ENCODE results near the gene FMNL3.
"Not testable (repeated sequence)": the region's sequence is repeated elsewhere in the genome, so short reads cannot be mapped to it uniquely, and the experiment has no call there.

Gene FMNL3

GRCh38 chr12:49716553-49716952 lies 9.3 kb upstream of the FMNL3 start:
- peaks cover 0 to 4% (median 0%) of the 10 kb centered on the region in 5 experiments for H3K27me3 ChIP-seq (replicated peaks in 2 of 5; ENCODE audit: control insufficient read depth in 4 of 5, insufficient read depth in 5 of 5, low read length in 4 of 5)

GRCh38 chr12:49713952-49714351 lies 6.7 kb upstream of the FMNL3 start:
- H3K4me3 ChIP-seq (ENCODE audit: control insufficient read depth in 1 of 7, extremely low read depth in 1 of 7, insufficient read depth in 4 of 7, low read depth in 2 of 7, low read length in 6 of 7); H3K27me3 ChIP-seq (replicated peaks in 2 of 5; ENCODE audit: control insufficient read depth in 4 of 5, insufficient read depth in 5 of 5, low read length in 4 of 5); DNase-seq; POLR2A ChIA-PET; H3K27ac ChIP-seq (ENCODE audit: insufficient read depth in 1 of 2, low read depth in 1 of 2, low read length in 2 of 2, poor library complexity in 1 of 2, severe bottlenecking in 2 of 2); H3K36me3 ChIP-seq (ENCODE audit: control insufficient read depth in 4 of 4, insufficient read depth in 4 of 4, low read length in 3 of 4); H3K9me3 ChIP-seq (ENCODE audit: control extremely low read depth in 1 of 5, control insufficient read depth in 4 of 5, insufficient read depth in 2 of 5, low read depth in 1 of 5, low read length in 4 of 5); H3K4me1 ChIP-seq (ENCODE audit: control extremely low read depth in 1 of 4, control insufficient read depth in 4 of 4, insufficient read depth in 4 of 4, low read length in 3 of 4): not testable (repeated sequence)
- no CpG with 5 or more reads among the region's 3 CpGs for WGBS (ENCODE audit: insufficient coverage)
- CTCF ChIA-PET: interaction anchor here (1.2 to 27.1 kb wide), 2 partner anchors 39 to 65 kb away, joined by 4 to 929 read pairs; no protein-coding TSS in a partner anchor

More at GRCh38 chr12:49716553-49716952, 9.3 kb upstream of the FMNL3 start:
- 100% methylated on average over 1 of the region's 2 CpGs for WGBS (ENCODE audit: insufficient coverage)
- Histone ChIP-seq H3K4me3 (ENCODE audit: control insufficient read depth in 1 of 7, extremely low read depth in 1 of 7, insufficient read depth in 4 of 7, low read depth in 2 of 7, low read length in 6 of 7) (no peak overlapping the region), H3K36me3 (ENCODE audit: control insufficient read depth in 4 of 4, insufficient read depth in 4 of 4, low read length in 3 of 4) (no peaks in the 10 kb centered on the region), H3K9me3 (ENCODE audit: control extremely low read depth in 1 of 5, control insufficient read depth in 4 of 5, insufficient read depth in 2 of 5, low read depth in 1 of 5, low read length in 4 of 5) (no peaks in the 10 kb centered on the region), H3K27ac (ENCODE audit: insufficient read depth in 1 of 2, low read depth in 1 of 2, low read length in 2 of 2, poor library complexity in 1 of 2, severe bottlenecking in 2 of 2) (no peak overlapping the region), H3K4me1 (ENCODE audit: control extremely low read depth in 1 of 4, control insufficient read depth in 4 of 4, insufficient read depth in 4 of 4, low read length in 3 of 4) (no peaks in the 10 kb centered on the region)
- POLR2A ChIA-PET: interaction anchor here (0.8 kb wide), 1 partner anchor 9 kb away, joined by 3 read pairs; the partner anchor contains the start of gene FMNL3
- CTCF ChIA-PET: interaction anchor here (0.6 to 27.1 kb wide), 8 partner anchors 9 to 352 kb away, joined by 3 to 929 read pairs (median 4); no protein-coding TSS in a partner anchor
- DNase-seq: no peak

- Histone ChIP-seq H3K4me1 (ENCODE audit: control extremely low read depth in 1 of 4, control insufficient read depth in 4 of 4, insufficient read depth in 4 of 4, low read length in 3 of 4) (peaks cover 2 to 32% (median 20%) of the 10 kb centered on the region in 4 experiments), H3K36me3 (ENCODE audit: control insufficient read depth in 4 of 4, insufficient read depth in 4 of 4, low read length in 3 of 4) (no peaks in the 10 kb centered on the region), H3K27me3 (replicated peaks in 2 of 5; ENCODE audit: control insufficient read depth in 4 of 5, insufficient read depth in 5 of 5, low read length in 4 of 5) (peaks cover 0 to 2% (median 0%) of the 10 kb centered on the region in 5 experiments), H3K4me3 (ENCODE audit: control insufficient read depth in 1 of 7, extremely low read depth in 1 of 7, insufficient read depth in 4 of 7, low read depth in 2 of 7, low read length in 6 of 7) (no peak overlapping the region), H3K9me3 (ENCODE audit: control extremely low read depth in 1 of 5, control insufficient read depth in 4 of 5, insufficient read depth in 2 of 5, low read depth in 1 of 5, low read length in 4 of 5) (no peaks in the 10 kb centered on the region), H3K27ac (ENCODE audit: insufficient read depth in 1 of 2, low read depth in 1 of 2, low read length in 2 of 2, poor library complexity in 1 of 2, severe bottlenecking in 2 of 2) (no peak overlapping the region)
- 100% methylated on average over 2 of the region's 3 CpGs for WGBS (ENCODE audit: insufficient coverage)
- POLR2A ChIA-PET: no interaction called here
- CTCF ChIA-PET: interaction anchor here (0.8 to 27.1 kb wide), 11 partner anchors 12 to 132 kb away, joined by 3 to 929 read pairs (median 4); partner anchors contain the start of gene TMBIM6
- no peak for DNase-seq
These were observed 1.6 kb upstream of the FMNL3 start for GRCh38 chr12:49708851-49709250.

GRCh38 chr12:49707812-49708147 lies 575 bp upstream of the FMNL3 start:
- peak overlapping the region in 3 of 7 experiments; percentile 67 to 83 (median 80) for H3K4me3 ChIP-seq (ENCODE audit: control insufficient read depth in 1 of 7, extremely low read depth in 1 of 7, insufficient read depth in 4 of 7, low read depth in 2 of 7, low read length in 6 of 7)
- POLR2A ChIA-PET: interaction anchor here (1.3 to 1.4 kb wide), 3 partner anchors 9 to 63 kb away, joined by 4 to 5 read pairs (median 4); no protein-coding TSS in a partner anchor
- WGBS (ENCODE audit: insufficient coverage): 37% methylated on average over 5 of the region's 11 CpGs

GRCh38 chr12:49706351-49707127 lies 666 bp downstream of the FMNL3 start:
- peak in 2 of 3 donors; percentile 32 to 35 for DNase-seq
- H3K4me3 ChIP-seq (ENCODE audit: control insufficient read depth in 1 of 7, extremely low read depth in 1 of 7, insufficient read depth in 4 of 7, low read depth in 2 of 7, low read length in 6 of 7): peak overlapping the region; percentile 60 to 86 (median 78)
- peak overlapping the region in 1 of 2 experiments; percentile 63 for H3K27ac ChIP-seq (ENCODE audit: insufficient read depth in 1 of 2, low read depth in 1 of 2, low read length in 2 of 2, poor library complexity in 1 of 2, severe bottlenecking in 2 of 2)
- peaks cover 9 to 44% (median 35%) of the 10 kb centered on the region in 4 experiments for H3K4me1 ChIP-seq (ENCODE audit: control extremely low read depth in 1 of 4, control insufficient read depth in 4 of 4, insufficient read depth in 4 of 4, low read length in 3 of 4)
- no peaks in the 10 kb centered on the region for H3K9me3 ChIP-seq (ENCODE audit: control extremely low read depth in 1 of 5, control insufficient read depth in 4 of 5, insufficient read depth in 2 of 5, low read depth in 1 of 5, low read length in 4 of 5)
- under 1% methylated on average over 31 of the region's 43 CpGs for WGBS (ENCODE audit: insufficient coverage)
- no peaks in the 10 kb centered on the region for H3K27me3 ChIP-seq (replicated peaks in 2 of 5; ENCODE audit: control insufficient read depth in 4 of 5, insufficient read depth in 5 of 5, low read length in 4 of 5)
- ChIA-PET CTCF (interaction anchor here (0.6 to 27.1 kb wide), 6 partner anchors 10 to 58 kb away, joined by 3 to 929 read pairs (median 42); no protein-coding TSS in a partner anchor), POLR2A (interaction anchor here (0.7 to 1.4 kb wide), 11 partner anchors 8 to 130 kb away, joined by 3 to 7 read pairs (median 4); partner anchors contain the start of gene TMBIM6)
- no peaks in the 10 kb centered on the region for H3K36me3 ChIP-seq (ENCODE audit: control insufficient read depth in 4 of 4, insufficient read depth in 4 of 4, low read length in 3 of 4)

More at GRCh38 chr12:49707812-49708147, 575 bp upstream of the FMNL3 start:
- CTCF ChIA-PET: interaction anchor here (1.0 to 27.1 kb wide), 11 partner anchors 9 to 133 kb away, joined by 3 to 929 read pairs (median 5); partner anchors contain the start of gene TMBIM6
- H3K9me3 ChIP-seq (ENCODE audit: control extremely low read depth in 1 of 5, control insufficient read depth in 4 of 5, insufficient read depth in 2 of 5, low read depth in 1 of 5, low read length in 4 of 5): no peaks in the 10 kb centered on the region
- peaks cover 0 to 2% (median 0%) of the 10 kb centered on the region in 5 experiments for H3K27me3 ChIP-seq (replicated peaks in 2 of 5; ENCODE audit: control insufficient read depth in 4 of 5, insufficient read depth in 5 of 5, low read length in 4 of 5)
- no peaks in the 10 kb centered on the region for H3K36me3 ChIP-seq (ENCODE audit: control insufficient read depth in 4 of 4, insufficient read depth in 4 of 4, low read length in 3 of 4)
- no peak overlapping the region for H3K27ac ChIP-seq (ENCODE audit: insufficient read depth in 1 of 2, low read depth in 1 of 2, low read length in 2 of 2, poor library complexity in 1 of 2, severe bottlenecking in 2 of 2)
- no peak for DNase-seq
- H3K4me1 ChIP-seq (ENCODE audit: control extremely low read depth in 1 of 4, control insufficient read depth in 4 of 4, insufficient read depth in 4 of 4, low read length in 3 of 4): peaks cover 9 to 43% (median 31%) of the 10 kb centered on the region in 4 experiments

GRCh38 chr12:49705479-49706134 lies 1.6 kb downstream of the FMNL3 start:
- WGBS (ENCODE audit: insufficient coverage): 21% methylated on average over 10 of the region's 10 CpGs
- ChIA-PET CTCF (interaction anchor here (0.9 to 27.1 kb wide), 8 partner anchors 8 to 82 kb away, joined by 3 to 929 read pairs (median 18); partner anchors contain the start of gene PRPF40B), POLR2A (interaction anchor here (0.7 to 1.4 kb wide), 5 partner anchors 32 to 131 kb away, joined by 3 to 7 read pairs (median 4); partner anchors contain the start of gene TMBIM6)
- Histone ChIP-seq H3K4me3 (ENCODE audit: control insufficient read depth in 1 of 7, extremely low read depth in 1 of 7, insufficient read depth in 4 of 7, low read depth in 2 of 7, low read length in 6 of 7) (peak overlapping the region in 6 of 7 experiments; percentile 46 to 86 (median 74)), H3K27ac (ENCODE audit: insufficient read depth in 1 of 2, low read depth in 1 of 2, low read length in 2 of 2, poor library complexity in 1 of 2, severe bottlenecking in 2 of 2) (no peak overlapping the region), H3K9me3 (ENCODE audit: control extremely low read depth in 1 of 5, control insufficient read depth in 4 of 5, insufficient read depth in 2 of 5, low read depth in 1 of 5, low read length in 4 of 5) (no peaks in the 10 kb centered on the region), H3K36me3 (ENCODE audit: control insufficient read depth in 4 of 4, insufficient read depth in 4 of 4, low read length in 3 of 4) (no peaks in the 10 kb centered on the region), H3K4me1 (ENCODE audit: control extremely low read depth in 1 of 4, control insufficient read depth in 4 of 4, insufficient read depth in 4 of 4, low read length in 3 of 4) (peaks cover 9 to 44% (median 35%) of the 10 kb centered on the region in 4 experiments), H3K27me3 (replicated peaks in 2 of 5; ENCODE audit: control insufficient read depth in 4 of 5, insufficient read depth in 5 of 5, low read length in 4 of 5) (no peaks in the 10 kb centered on the region)
- DNase-seq: peak in 2 of 3 donors; percentile 50 to 61

Data from common myeloid progenitor, CD34-positive (primary cell).